Esophagus squamous epithelium (tissue), 4 donors: Measurements from ENCODE around the gene TMEM192.

Experiments
- CTCF ChIP-seq, 6 experiments: fragments of 450-650 bp in 4 of 6; fragments of 200-600 bp in 2 of 6; sonication (generic) in 2 of 6; IDR thresholded peaks; one replicate each; pipeline ENCODE4 v1.5.1; 2016 to 2019; ENCODE audit warnings: antibody characterized with exemption in 6 of 6, mild to moderate bottlenecking in 4 of 6, moderate library complexity in 4 of 6
- POLR2A ChIP-seq, 4 donors: fragments of 450-650 bp; IDR thresholded peaks; one replicate each; pipeline ENCODE4 v1.6.1; 2017; ENCODE audit warnings: antibody characterized with exemption in 4 of 4, mild to moderate bottlenecking in 4 of 4, moderate library complexity in 3 of 4

DNA sequence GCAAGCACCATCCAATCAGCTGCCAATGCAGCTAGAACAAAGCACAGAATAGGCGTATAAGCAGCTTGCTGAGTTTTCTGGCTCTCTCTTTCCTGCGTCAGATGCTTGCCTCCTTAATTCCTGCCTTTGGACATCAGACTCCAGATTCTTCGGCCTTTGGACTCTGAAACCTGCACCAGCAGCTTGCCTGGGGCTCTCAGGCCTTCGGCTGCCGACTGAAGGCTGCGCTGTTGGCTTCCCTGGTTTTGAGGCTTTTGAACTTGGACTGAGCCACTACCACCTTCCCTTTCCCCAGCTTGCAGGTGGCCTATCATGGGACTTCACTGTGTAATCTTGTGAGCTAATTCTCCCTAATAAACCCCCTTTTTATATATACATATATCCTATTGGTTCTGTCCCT, 6.1 kb downstream of the TMEM192 start:
- TF ChIP-seq CTCF (IDR thresholded peaks at IDR 0.05): no peak
- no peak for TF ChIP-seq POLR2A (IDR thresholded peaks at IDR 0.05)
